ENCODE measurements around the gene COL4A2. TPM values are rescaled to one million over a fixed set of nuclear protein-coding genes. Genes with fewer than 3 reads are reported as not detected.

The COL4A2 gene
- polyA plus RNA-seq, 1 donor (not counting 4 experiments of a cell fraction or from before 2014, with no cell fraction given): 30.7 TPM

DNA sequence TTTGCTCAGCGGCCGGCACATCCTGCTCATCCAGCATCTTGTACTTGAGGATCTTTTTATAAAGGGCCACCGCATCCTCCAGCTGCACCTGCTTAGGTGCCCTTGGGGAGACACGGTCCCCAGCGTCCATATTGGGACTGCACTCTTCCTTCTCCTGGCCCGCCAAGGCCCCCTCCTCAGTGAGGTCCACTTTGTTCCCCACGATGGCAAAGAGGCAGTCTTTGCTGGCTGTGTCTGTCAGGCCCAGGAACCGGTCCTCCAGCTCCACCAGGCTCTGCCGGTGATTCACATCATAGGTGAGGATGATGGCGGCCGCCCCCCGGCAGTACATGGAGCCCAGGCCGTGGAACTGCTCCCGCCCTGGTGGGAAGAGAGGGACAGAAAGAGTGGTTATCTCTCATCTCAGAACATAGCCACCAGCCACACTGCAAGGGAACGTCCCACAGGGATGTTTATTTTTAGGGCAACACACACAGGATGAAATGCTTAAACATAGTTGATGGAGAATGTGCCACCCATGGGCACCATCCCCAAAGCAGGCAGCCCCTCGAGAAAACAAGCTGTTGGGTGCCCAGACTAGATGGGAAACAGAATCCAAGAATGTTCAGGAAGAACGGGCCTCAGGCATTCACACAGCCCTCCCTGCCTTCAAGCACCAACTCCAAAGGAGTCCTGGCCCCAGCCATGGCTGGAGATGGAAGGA is 216.9 kb downstream of the COL4A2 start:
- DNase-seq (ENCODE audit: low read depth, low spot score): no peak
- Histone ChIP-seq H3K27ac (ENCODE audit: control insufficient read depth, insufficient read depth, low read length) (no peak overlapping the region), H3K79me2 (ENCODE audit: control insufficient read depth, insufficient read depth, low read length) (no peaks in the 10 kb centered on the region), H3K36me3 (ENCODE audit: control insufficient read depth in 2 of 2, extremely low read depth in 1 of 2, insufficient read depth in 2 of 2, low read length in 2 of 2) (no peaks in the 10 kb centered on the region), H3K27me3 (ENCODE audit: control insufficient read depth, extremely low read depth, insufficient read depth, low read length) (no peaks in the 10 kb centered on the region), H3K9ac (ENCODE audit: control insufficient read depth, extremely low read depth, insufficient read depth, low read length) (no peak overlapping the region), H2AFZ (ENCODE audit: control insufficient read depth, low read length) (peak overlapping the region; percentile 70), H3K9me3 (ENCODE audit: control insufficient read depth, low read depth, low read length) (no peaks in the 10 kb centered on the region), H3K4me3 (ENCODE audit: control insufficient read depth in 2 of 3, extremely low read depth in 1 of 3, insufficient read depth in 2 of 3, low read depth in 1 of 3, low read length in 3 of 3) (no peak overlapping the region), H3K4me1 (ENCODE audit: control insufficient read depth, extremely low read depth, insufficient read depth, low read length) (peaks cover 19% of the 10 kb centered on the region), H3K9me1 (ENCODE audit: control insufficient read depth, extremely low read depth, insufficient read depth, low read length) (no peaks in the 10 kb centered on the region), H3K4me2 (ENCODE audit: control insufficient read depth, extremely low read depth, insufficient read depth, low read depth, low read length) (peak overlapping the region; percentile 77), H4K20me1 (ENCODE audit: control insufficient read depth, extremely low read depth, insufficient read depth, low read length) (no peaks in the 10 kb centered on the region)
- dilution Hi-C loops (cut with MboI; ENCODE audit: extremely low pct_ligation_motif_present, low sequenced_read_pairs): no loop called here
- no peak for FAIRE-seq
- no peak for TF ChIP-seq EZH2 (IDR thresholded peaks at IDR 0.05; ENCODE audit: low read length)
- TF ChIP-seq, protein P1, sequence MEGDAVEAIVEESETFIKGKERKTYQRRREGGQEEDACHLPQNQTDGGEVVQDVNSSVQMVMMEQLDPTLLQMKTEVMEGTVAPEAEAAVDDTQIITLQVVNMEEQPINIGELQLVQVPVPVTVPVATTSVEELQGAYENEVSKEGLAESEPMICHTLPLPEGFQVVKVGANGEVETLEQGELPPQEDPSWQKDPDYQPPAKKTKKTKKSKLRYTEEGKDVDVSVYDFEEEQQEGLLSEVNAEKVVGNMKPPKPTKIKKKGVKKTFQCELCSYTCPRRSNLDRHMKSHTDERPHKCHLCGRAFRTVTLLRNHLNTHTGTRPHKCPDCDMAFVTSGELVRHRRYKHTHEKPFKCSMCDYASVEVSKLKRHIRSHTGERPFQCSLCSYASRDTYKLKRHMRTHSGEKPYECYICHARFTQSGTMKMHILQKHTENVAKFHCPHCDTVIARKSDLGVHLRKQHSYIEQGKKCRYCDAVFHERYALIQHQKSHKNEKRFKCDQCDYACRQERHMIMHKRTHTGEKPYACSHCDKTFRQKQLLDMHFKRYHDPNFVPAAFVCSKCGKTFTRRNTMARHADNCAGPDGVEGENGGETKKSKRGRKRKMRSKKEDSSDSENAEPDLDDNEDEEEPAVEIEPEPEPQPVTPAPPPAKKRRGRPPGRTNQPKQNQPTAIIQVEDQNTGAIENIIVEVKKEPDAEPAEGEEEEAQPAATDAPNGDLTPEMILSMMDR (optimal IDR thresholded peaks at IDR 0.05 in 1 of 3, IDR thresholded peaks at IDR 0.05 in 1 of 3, conservative IDR thresholded peaks at IDR 0.05 in 1 of 3; ENCODE audit: extremely low read depth in 1 of 3, insufficient read depth in 2 of 3, low read length in 3 of 3): no peak

DNA sequence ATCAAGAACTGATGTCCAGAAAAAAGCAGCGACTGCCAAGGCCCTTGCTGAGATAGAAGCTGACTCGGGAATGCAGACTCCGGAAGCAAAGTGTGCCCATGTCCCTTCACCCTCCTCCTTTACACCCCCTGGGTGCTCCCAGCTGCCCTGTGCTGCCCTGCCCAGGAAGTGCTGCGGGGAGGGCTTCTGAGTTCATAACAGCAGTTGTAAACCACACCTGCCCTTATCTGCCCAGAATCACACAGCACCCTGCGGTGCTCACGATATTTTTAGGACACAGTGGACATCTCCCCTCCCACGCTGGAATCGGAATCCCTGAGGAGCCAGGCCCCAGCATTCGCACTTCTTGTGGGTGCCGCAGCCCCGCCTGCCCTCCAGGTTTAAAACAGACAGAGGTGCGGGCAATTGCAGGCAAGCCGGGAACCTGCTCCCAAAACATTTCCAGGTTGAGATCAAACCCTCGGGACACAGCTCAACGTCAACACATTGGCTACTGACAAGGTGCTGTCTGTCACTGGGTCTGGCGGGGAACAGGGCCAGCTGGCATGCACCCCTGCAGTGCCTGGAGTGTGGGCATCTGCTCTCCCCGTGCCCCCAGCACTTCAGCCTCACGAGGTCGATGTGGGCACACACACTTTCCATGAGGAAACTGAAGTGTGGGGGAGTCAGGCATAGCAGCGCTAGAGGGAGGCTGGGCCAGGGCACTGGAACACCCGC is 217.6 kb downstream of the COL4A2 start:
- no peaks in the 10 kb centered on the region for H3K9me1 ChIP-seq (ENCODE audit: control insufficient read depth, extremely low read depth, insufficient read depth, low read length)
- no peak overlapping the region for H3K27ac ChIP-seq (ENCODE audit: control insufficient read depth, insufficient read depth, low read length)
- no peak for DNase-seq (ENCODE audit: low read depth, low spot score)
- no peaks in the 10 kb centered on the region for H3K36me3 ChIP-seq (ENCODE audit: control insufficient read depth in 2 of 2, extremely low read depth in 1 of 2, insufficient read depth in 2 of 2, low read length in 2 of 2)
- peak overlapping the region in 1 of 3 experiments; percentile 26 for H3K4me3 ChIP-seq (ENCODE audit: control insufficient read depth in 2 of 3, extremely low read depth in 1 of 3, insufficient read depth in 2 of 3, low read depth in 1 of 3, low read length in 3 of 3)
- H3K4me2 ChIP-seq (ENCODE audit: control insufficient read depth, extremely low read depth, insufficient read depth, low read depth, low read length): peak overlapping the region; percentile 77
- peak overlapping the region; percentile 70 for H2AFZ ChIP-seq (ENCODE audit: control insufficient read depth, low read length)
- H3K27me3 ChIP-seq (ENCODE audit: control insufficient read depth, extremely low read depth, insufficient read depth, low read length): no peaks in the 10 kb centered on the region
- no peaks in the 10 kb centered on the region for H4K20me1 ChIP-seq (ENCODE audit: control insufficient read depth, extremely low read depth, insufficient read depth, low read length)
- no peak overlapping the region for H3K9ac ChIP-seq (ENCODE audit: control insufficient read depth, extremely low read depth, insufficient read depth, low read length)
- H3K79me2 ChIP-seq (ENCODE audit: control insufficient read depth, insufficient read depth, low read length): no peaks in the 10 kb centered on the region
- TF ChIP-seq, protein P1 (optimal IDR thresholded peaks at IDR 0.05 in 1 of 3, IDR thresholded peaks at IDR 0.05 in 1 of 3, conservative IDR thresholded peaks at IDR 0.05 in 1 of 3; ENCODE audit: extremely low read depth in 1 of 3, insufficient read depth in 2 of 3, low read length in 3 of 3): no peak
- no peak for TF ChIP-seq EZH2 (IDR thresholded peaks at IDR 0.05; ENCODE audit: low read length)
- dilution Hi-C loops (cut with MboI; ENCODE audit: extremely low pct_ligation_motif_present, low sequenced_read_pairs): no loop called here
- peak; percentile 91 for FAIRE-seq
- H3K9me3 ChIP-seq (ENCODE audit: control insufficient read depth, low read depth, low read length): no peaks in the 10 kb centered on the region
- peaks cover 19% of the 10 kb centered on the region for H3K4me1 ChIP-seq (ENCODE audit: control insufficient read depth, extremely low read depth, insufficient read depth, low read length)

Measured in keratinocyte (primary cell).